HepG2 (cell line): Measurements from ENCODE around the gene TUBB3. TPM values are rescaled to one million over a fixed set of nuclear protein-coding genes. Genes with fewer than 3 reads are reported as not detected.
A peak's percentile ranks its signal among the peaks of the same experiment; 100 is the strongest.

ENCODE experiments used
- BCL3 ChIP-seq: sonication (generic); formaldehyde crosslinking; IDR thresholded peaks from 2 replicates; pipeline ENCODE4 v1.5.1; 2020; ENCODE audit warnings: mild to moderate bottlenecking, missing genetic modification reagents, moderate library complexity
- CREM ChIP-seq, 2 experiments: sonication (generic) in 1 of 2; formaldehyde crosslinking in 1 of 2; IDR thresholded peaks; 2 replicates each; pipeline versions ENCODE4 v1.4.0 to v1.6.1; 2016 to 2020; ENCODE audit warnings: antibody characterized with exemption in 1 of 2, mild to moderate bottlenecking in 1 of 2, missing genetic modification reagents in 1 of 2
- E2F5 ChIP-seq: sonication (generic); formaldehyde crosslinking; conservative IDR thresholded peaks from 2 replicates; pipeline ENCODE4 v1.4.0; 2020; ENCODE audit warnings: missing genetic modification reagents
- NFIB ChIP-seq: sonication (generic); formaldehyde crosslinking; IDR thresholded peaks from 2 replicates; pipeline ENCODE4 v1.9.0; 2021; ENCODE audit warnings: missing genetic modification reagents, mild to moderate bottlenecking, borderline replicate concordance
- PAWR ChIP-seq: sonication (generic); formaldehyde crosslinking; IDR thresholded peaks from 2 replicates; pipeline ENCODE4 v1.4.0; 2020; ENCODE audit warnings: missing genetic modification reagents, mild to moderate bottlenecking, borderline replicate concordance
- RARG ChIP-seq: sonication (generic); formaldehyde crosslinking; IDR thresholded peaks from 2 replicates; pipeline ENCODE4 v1.4.0; 2020; ENCODE audit warnings: low read depth, mild to moderate bottlenecking, missing genetic modification reagents
- ZBTB46 ChIP-seq: sonication (generic); formaldehyde crosslinking; IDR thresholded peaks from 2 replicates; pipeline ENCODE4 v1.4.0; 2020; ENCODE audit warnings: mild to moderate bottlenecking, missing genetic modification reagents, borderline replicate concordance
- ZBTB7A ChIP-seq: sonication (generic); formaldehyde crosslinking; IDR thresholded peaks from 2 replicates; pipeline ENCODE4 v1.8.0; 2022; ENCODE audit warnings: mild to moderate bottlenecking, missing genetic modification reagents
- ZNF142 ChIP-seq: sonication (generic); formaldehyde crosslinking; IDR thresholded peaks from 2 replicates; pipeline ENCODE4 v1.4.0; 2020; ENCODE audit warnings: missing genetic modification reagents
- ZNF275 ChIP-seq: sonication (generic); formaldehyde crosslinking; IDR thresholded peaks from 2 replicates; pipeline ENCODE4 v1.8.0; 2022; ENCODE audit warnings: missing genetic modification reagents, mild to moderate bottlenecking, inconsistent platforms, borderline replicate concordance
- ZNF550 ChIP-seq: sonication (generic); formaldehyde crosslinking; IDR thresholded peaks from 2 replicates; pipeline ENCODE4 v1.4.0; 2020; ENCODE audit warnings: mild to moderate bottlenecking, missing genetic modification reagents, borderline replicate concordance
- ZNF607 ChIP-seq: sonication (generic); formaldehyde crosslinking; IDR thresholded peaks from 2 replicates; pipeline ENCODE4 v1.5.1; 2020; ENCODE audit warnings: missing genetic modification reagents, mild to moderate bottlenecking, borderline replicate concordance
- ZNF772 ChIP-seq: sonication (generic); formaldehyde crosslinking; IDR thresholded peaks from 2 replicates; pipeline ENCODE4 v1.5.0; 2020; ENCODE audit warnings: mild to moderate bottlenecking, missing genetic modification reagents
- ZNF841 ChIP-seq: sonication (generic); formaldehyde crosslinking; IDR thresholded peaks from 2 replicates; pipeline ENCODE4 v1.8.1; 2023; ENCODE audit warnings: missing genetic modification reagents, borderline replicate concordance
- polyA plus RNA-seq, 8 experiments: library from polyadenylated mRNA; depleted of rRNA in 3 of 8; stranded (reverse) in 7 of 8; unstranded in 1 of 8; fragments of >200 nt; fragmentation: Illumina TruSeq in 4 of 8; extraction: Trizol in 4 of 8; gene quantifications; 2 replicates each; pipeline versions ENCODE4 v1.2.1 to v1.2.3, GENCODE V29; 2011 to 2016; ENCODE audit warnings: low read depth in 4 of 8, missing spikeins in 1 of 8, mixed read lengths in 1 of 8; ENCODE audit not compliant: insufficient read depth in 1 of 8
- total RNA-seq, 5 experiments: library from RNA; depleted of rRNA; stranded (reverse); fragments of >200 nt; fragmentation: Illumina TruSeq; extraction: Trizol; gene quantifications; 2 replicates each; pipeline ENCODE4 v1.2.3, GENCODE V29; 2016; ENCODE audit warnings: low read depth in 1 of 5

TUBB3 gene
- total and polyA plus RNA-seq, 2 of the 13 experiments (the other 11 are each of a cell fraction or from before 2014, with no cell fraction given): 110 to 185 TPM

GRCh38 chr16:89922884-89923639 is at the start of gene TUBB3 (continued):
- TF ChIP-seq ZNF142 (CRISPR knock-in tag) (peak; percentile 93), ZNF275 (CRISPR knock-in tag) (no peak), ZNF550 (no peak), ZBTB46 (CRISPR knock-in tag) (no peak), ZNF841 (CRISPR knock-in tag) (no peak), NFIB (no peak), ZBTB7A (CRISPR knock-in tag) (no peak; the same call in 1 of the 2 replicates), CREM (IDR thresholded peaks at IDR 0.05) (no peak; the same call in 1 of the 2 replicates), CREM (CRISPR knock-in tag; IDR thresholded peaks at IDR 0.05) (no peak), PAWR (CRISPR knock-in tag) (no peak), E2F5 (peak; percentile 55; the same call in 1 of the 2 replicates), ZNF772 (CRISPR knock-in tag) (no peak; the same call in 1 of the 2 replicates), ZNF607 (no peak; the same call in 1 of the 2 replicates), BCL3 (CRISPR knock-in tag) (no peak; the same call in none of the 2 replicates), RARG (CRISPR knock-in tag) (no peak)
